Cardiac muscle cell (in vitro differentiated cells and primary cell): ENCODE results near the gene ARL16. TPM values are rescaled to one million over a fixed set of nuclear protein-coding genes. Genes with fewer than 3 reads are reported as not detected.
"Not testable (repeated sequence)": the region's sequence is repeated elsewhere in the genome, so short reads cannot be mapped to it uniquely, and the experiment has no call there.

ENCODE experiments used
- DNase-seq, 2 donors: peaks; one replicate each; pipeline versions ENCODE4 v3.0.0 to v3.0.0-alpha.2; 2010 to 2017; ENCODE audit warnings: low read depth in 1 of 2, low spot score in 1 of 2
- H3K27ac ChIP-seq: fragments of 200-600 bp; sonication (generic); 2 replicates; pipeline ENCODE4 v1.5.1; 2016
- H3K27me3 ChIP-seq: fragments of 200-600 bp; sonication (generic); 2 replicates; pipeline ENCODE4 v1.6.0; 2016; ENCODE audit warnings: control low read depth
- H3K36me3 ChIP-seq: fragments of 200-600 bp; sonication (generic); 2 replicates; pipeline ENCODE4 v1.5.1; 2016; ENCODE audit warnings: control low read depth
- H3K4me1 ChIP-seq: fragments of 200-600 bp; sonication (generic); 2 replicates; pipeline ENCODE4 v1.8.1; 2017; ENCODE audit warnings: low read depth, mild to moderate bottlenecking, mixed run types
- H3K4me3 ChIP-seq: fragments of 200-600 bp; sonication (generic); 2 replicates; pipeline ENCODE4 v1.5.1; 2016; ENCODE audit warnings: mild to moderate bottlenecking
- H3K9me3 ChIP-seq: fragments of 200-600 bp; sonication (generic); 2 replicates; pipeline ENCODE4 v1.5.1; 2017; ENCODE audit warnings: low read depth, mild to moderate bottlenecking, control low read depth
- CTCF ChIP-seq: IDR thresholded peaks from 2 replicates; pipeline ENCODE4 v1.5.1; 2012; ENCODE audit warnings: low read depth, mild to moderate bottlenecking, low read length
- polyA plus RNA-seq: library from polyadenylated mRNA; unstranded; fragments of >200 nt; fragmentation: Nextera tagmentation; extraction: Ambion mirVana; gene quantifications from 2 replicates; pipeline ENCODE4 v1.2.1, GENCODE V29; 2016
- total RNA-seq: library from RNA; depleted of rRNA; stranded (reverse); fragments of >200 nt; gene quantifications from 2 replicates; pipeline ENCODE4 v1.2.3, GENCODE V29; 2016

The ARL16 gene
- total and polyA plus RNA-seq, 2 experiments from 2014 or later = 44.3 to 109 TPM

GRCh38 chr17:81682565-81683207, 911 bp downstream of the ARL16 start:
- peaks cover 12% of the 10 kb centered on the region for H3K4me1 ChIP-seq
- no peaks in the 10 kb centered on the region for H3K27me3 ChIP-seq
- TF ChIP-seq CTCF = no peak
- H3K27ac ChIP-seq = peak overlapping the region; percentile 81
- H3K36me3 ChIP-seq = peaks cover 9% of the 10 kb centered on the region
- H3K9me3 ChIP-seq = no peaks in the 10 kb centered on the region
- DNase-seq = no peak
- H3K4me3 ChIP-seq = peak overlapping the region; percentile 87

DNA sequence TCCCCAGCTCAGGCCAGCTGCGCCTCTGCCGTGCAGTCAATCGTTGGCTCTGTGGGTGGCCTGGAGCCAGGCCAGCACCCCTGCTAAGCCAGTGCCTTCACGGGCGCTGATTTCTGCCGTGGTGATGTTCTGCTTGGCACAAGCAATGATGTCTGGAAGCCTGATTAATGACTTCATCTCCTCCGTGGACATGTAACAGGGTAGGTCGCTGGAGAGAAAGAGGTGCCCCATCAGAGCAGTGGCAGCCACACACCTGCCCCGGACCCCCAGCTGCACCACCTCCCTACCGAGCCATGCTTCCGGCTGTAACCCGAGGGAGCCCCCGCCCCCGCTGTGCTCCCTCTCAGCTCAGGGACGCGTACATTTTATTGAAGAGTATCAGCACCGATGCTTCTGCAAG, 1.9 kb downstream of the ARL16 start:
- TF ChIP-seq CTCF = no peak
- Histone ChIP-seq H3K27ac (no peak overlapping the region), H3K4me3 (no peak overlapping the region), H3K9me3 (no peaks in the 10 kb centered on the region), H3K36me3 (peaks cover 7% of the 10 kb centered on the region), H3K27me3 (no peaks in the 10 kb centered on the region), H3K4me1 (peaks cover 12% of the 10 kb centered on the region)
- no peak for DNase-seq

- H3K36me3 ChIP-seq = no peaks in the 10 kb centered on the region
- H3K9me3 ChIP-seq = no peaks in the 10 kb centered on the region
- peaks cover 12% of the 10 kb centered on the region for H3K4me1 ChIP-seq
- no peak for DNase-seq
- no peaks in the 10 kb centered on the region for H3K27me3 ChIP-seq
- no peak overlapping the region for H3K4me3 ChIP-seq
- TF ChIP-seq CTCF = no peak
- H3K27ac ChIP-seq = no peak overlapping the region
Measured at GRCh38 chr17:81680150-81680549, 3.4 kb downstream of the ARL16 start.

- no peak for DNase-seq
- Histone ChIP-seq H3K4me1 (no peaks in the 10 kb centered on the region), H3K9me3 (no peaks in the 10 kb centered on the region), H3K36me3 (peaks cover 7% of the 10 kb centered on the region), H3K27me3 (no peaks in the 10 kb centered on the region), H3K27ac (peak overlapping the region; percentile 42), H3K4me3 (no peak overlapping the region)
- no peak for TF ChIP-seq CTCF
Measured at GRCh38 chr17:81676906-81677305, 6.7 kb downstream of the ARL16 start.

- Histone ChIP-seq H3K36me3 (peaks cover 12% of the 10 kb centered on the region), H3K27ac (peak overlapping the region; percentile 42)
- not testable (repeated sequence) for H3K4me1 ChIP-seq, H3K4me3 ChIP-seq, H3K9me3 ChIP-seq, H3K27me3 ChIP-seq
- peak; percentile 44 for TF ChIP-seq CTCF
- peak; percentile 33 to 52 for DNase-seq
Measured at GRCh38 chr17:81675515-81676221, 7.9 kb downstream of the ARL16 start.
